ENCODE results near the gene SAT1.

DNA sequence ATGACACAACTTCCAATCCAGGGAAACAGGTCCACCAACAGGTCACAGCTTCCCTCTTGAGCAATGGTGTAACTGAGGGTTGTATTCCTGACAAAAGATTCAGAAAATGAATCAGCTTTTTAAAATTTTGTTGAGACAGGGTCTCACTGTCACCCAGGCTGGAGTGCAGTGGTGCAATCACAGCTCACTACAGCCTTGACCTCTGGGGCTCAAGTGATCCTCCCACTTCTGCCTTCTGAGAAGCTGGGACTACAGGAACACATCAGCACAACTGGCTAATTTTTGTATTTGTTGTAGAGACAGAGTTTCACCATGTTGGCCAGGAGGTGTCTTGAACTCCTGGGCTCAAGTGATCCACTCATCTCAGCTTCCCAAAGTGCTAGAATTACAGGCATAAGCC, 43.7 kb downstream of the SAT1 start:
- no peak for TF ChIP-seq POLR2AphosphoS5 (IDR thresholded peaks at IDR 0.05; ENCODE audit: low read depth, low read length)
- TF ChIP-seq POLR2A (IDR thresholded peaks at IDR 0.05; ENCODE audit: low read depth, low read length): no peak
- TF ChIP-seq TAF1 (IDR thresholded peaks at IDR 0.05; ENCODE audit: borderline replicate concordance, low read depth, low read length): no peak

All from GM12892 (cell line).